AG04449 (cell line): ENCODE results near the gene SLC46A1.

Experiments
- CTCF ChIA-PET: fragments of 350-600 bp; formaldehyde crosslinking; extraction: SDS; loops from one replicate; lab custom pipeline; 2021; ENCODE audit warnings: antibody characterized with exemption; lab: Yijun Ruan, JAX
- POLR2A ChIA-PET: fragments of 400-600, 350-600 bp; formaldehyde crosslinking; extraction: SDS; loops from one replicate; lab custom pipeline; 2020; ENCODE audit warnings: antibody characterized with exemption, inconsistent platforms; lab: Yijun Ruan, JAX
- DNase-seq: peaks from one replicate; pipeline ENCODE4 v3.0.0-alpha.2; 2010; ENCODE audit warnings: low read depth, low spot score
- H3K4me3 ChIP-seq: 2 replicates; pipeline ENCODE4 v1.5.1; 2011; ENCODE audit warnings: low read depth, mild to moderate bottlenecking, control low read depth, low read length
- CTCF ChIP-seq: IDR thresholded peaks from one replicate; pipeline ENCODE4 v1.5.1; 2011; ENCODE audit warnings: mild to moderate bottlenecking, moderate library complexity, low read length, control low read depth, inconsistent platforms; ENCODE audit not compliant: insufficient read depth; ENCODE audit errors: missing control alignments

The SLC46A1 gene

DNA sequence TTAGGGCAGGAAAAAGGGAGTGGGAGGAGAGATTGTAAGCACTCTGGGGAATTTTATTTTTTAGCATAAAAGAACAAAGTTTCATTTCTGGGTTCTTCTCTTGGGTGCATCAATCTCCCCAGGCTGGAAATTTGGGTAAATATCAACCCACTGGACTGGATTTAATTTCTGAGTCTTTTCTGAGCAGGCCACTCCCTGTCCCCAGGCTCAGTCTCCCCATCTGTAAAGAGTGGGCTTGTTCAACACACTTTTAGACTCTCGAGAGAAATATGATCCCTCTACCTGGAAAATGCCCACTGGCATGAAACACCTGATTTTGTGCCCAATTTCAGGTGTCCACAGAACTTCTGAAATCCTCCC, 35.3 kb downstream of the SLC46A1 start:
- POLR2A ChIA-PET = interaction anchor here (0.8 to 2.5 kb wide), 2 partner anchors 13 to 36 kb away, joined by 5 to 15 read pairs; partner anchors contain the start of genes IFT20, POLDIP2 and TNFAIP1
- H3K4me3 ChIP-seq = peak overlapping the region; percentile 6
- DNase-seq = no peak
- CTCF ChIA-PET = interaction anchor here (0.8 to 1.2 kb wide), 3 partner anchors 12 to 26 kb away, joined by 3 to 4 read pairs (median 3); no protein-coding TSS in a partner anchor
- no peak for TF ChIP-seq CTCF

DNA sequence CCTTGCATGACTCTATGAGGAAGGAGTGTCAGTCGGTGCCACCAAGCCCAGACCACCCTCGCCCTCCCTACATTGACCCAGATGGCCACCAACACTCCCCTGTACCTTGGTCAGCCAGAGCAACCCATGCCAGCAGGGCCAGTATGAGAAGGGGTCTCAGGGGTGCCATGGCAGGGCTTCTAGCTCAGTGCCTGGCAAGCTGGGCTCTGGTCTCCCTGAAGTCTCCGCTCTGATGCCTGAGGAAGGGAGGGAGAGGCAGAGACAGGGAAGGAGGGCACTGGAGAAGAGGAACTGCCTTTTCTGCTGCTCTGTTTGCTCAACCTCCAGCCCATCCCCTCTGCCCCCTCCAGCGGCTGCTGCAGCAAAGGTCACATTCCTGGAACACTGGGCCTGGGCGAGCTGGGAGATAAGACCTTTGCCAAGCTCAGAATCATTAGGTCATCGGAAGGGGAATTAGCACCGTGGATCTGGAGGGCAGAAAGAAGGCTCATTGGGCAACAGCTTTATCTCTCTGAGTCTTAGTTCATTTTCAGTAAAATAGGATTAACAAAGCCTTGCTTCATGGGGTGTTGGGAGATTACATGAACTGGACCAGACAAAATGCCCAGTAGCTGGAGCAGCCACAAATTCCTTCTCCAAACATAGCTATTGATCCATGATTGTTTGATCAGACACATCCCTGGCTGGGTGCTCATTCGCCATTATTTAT, 35.8 kb downstream of the SLC46A1 start, which contains the start of gene VTN:
TSS of gene VTN (minus strand) at position 273 of the 709 bp plus-strand sequence. CDS start at position 169, 104 bp downstream.
- no peak for TF ChIP-seq CTCF
- H3K4me3 ChIP-seq = peak within 1 kb of the TSS; percentile 6
- ChIA-PET CTCF (interaction anchor here (0.8 to 1.2 kb wide), 3 partner anchors 12 to 25 kb away, joined by 3 to 4 read pairs (median 3); no protein-coding TSS in a partner anchor), POLR2A (interaction anchor here (0.8 to 2.5 kb wide), 2 partner anchors 13 to 35 kb away, joined by 5 to 15 read pairs; partner anchors contain the start of genes IFT20, POLDIP2 and TNFAIP1)
- no peak for DNase-seq

DNA sequence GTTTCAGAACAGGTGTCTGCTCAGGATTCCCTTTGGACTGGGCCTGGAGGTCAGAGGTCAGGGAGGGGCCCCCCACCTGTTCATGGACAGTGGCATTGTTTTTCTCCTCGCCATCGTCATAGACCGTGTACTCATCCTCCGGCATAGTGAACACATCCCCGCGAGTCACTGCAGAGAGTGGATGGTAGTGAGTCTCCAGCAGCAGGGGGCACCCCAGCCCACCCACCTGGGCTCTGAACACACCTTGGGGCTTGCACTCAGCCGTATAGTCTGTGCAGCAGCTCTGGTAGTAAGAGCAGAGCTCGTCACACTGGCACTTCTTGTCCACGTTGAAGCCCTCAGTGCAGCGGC, 36.4 kb downstream of the SLC46A1 start:
- no peak for DNase-seq
- H3K4me3 ChIP-seq = no peak overlapping the region
- no peak for TF ChIP-seq CTCF
- ChIA-PET POLR2A (interaction anchor here (2.5 kb wide), 1 partner anchor 12 kb away, joined by 15 read pairs; the partner anchor contains the start of gene POLDIP2), CTCF (interaction anchor here (1.2 kb wide), 1 partner anchor 14 kb away, joined by 4 read pairs; no protein-coding TSS in a partner anchor)

DNA sequence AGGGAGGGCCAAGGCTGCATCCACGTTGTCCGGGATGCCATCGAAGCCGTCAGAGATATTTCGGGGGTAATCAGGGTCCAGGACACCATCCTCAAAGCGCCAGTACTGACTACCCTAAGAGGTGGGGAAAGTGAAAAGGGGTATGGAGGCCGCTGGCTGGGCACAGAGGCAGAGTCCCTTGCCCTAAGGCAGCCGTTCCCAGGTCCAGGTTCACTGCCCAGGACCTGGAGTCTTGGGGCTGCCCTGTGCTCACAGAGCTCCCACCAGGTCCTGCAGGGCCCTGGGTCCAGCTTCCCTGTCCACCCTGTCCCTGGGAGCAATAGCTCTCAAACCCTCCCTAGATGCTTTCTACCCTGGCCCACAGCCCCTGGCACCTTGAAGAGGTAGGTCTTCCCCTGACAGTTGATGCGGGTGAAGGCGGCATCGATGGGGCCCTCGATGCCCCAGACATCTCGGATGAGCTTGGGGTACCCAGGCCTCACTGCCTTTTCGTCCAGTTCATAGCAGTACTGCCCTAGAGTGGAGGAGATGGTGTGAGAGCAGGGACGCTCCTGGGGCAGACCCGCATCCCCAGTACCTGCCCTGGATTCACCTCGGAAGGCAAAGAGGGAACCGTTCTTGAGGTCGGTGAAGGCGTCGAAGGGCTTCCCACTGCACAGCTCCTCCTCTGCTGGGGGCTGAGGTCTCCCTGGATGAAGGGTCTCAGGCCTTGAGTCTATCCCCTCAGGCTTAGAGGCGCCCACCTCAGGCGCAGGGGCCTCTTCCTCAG, 36.9 kb downstream of the SLC46A1 start:
- H3K4me3 ChIP-seq = no peak overlapping the region
- TF ChIP-seq CTCF = no peak
- no peak for DNase-seq
- CTCF ChIA-PET = no interaction called here
- POLR2A ChIA-PET = no interaction called here

GRCh38 chr17:28368306-28368831, 37.6 kb downstream of the SLC46A1 start:
- no peak for DNase-seq
- ChIA-PET CTCF (no interaction called here), POLR2A (interaction anchor here (2.5 kb wide), 1 partner anchor 11 kb away, joined by 14 read pairs; the partner anchor contains the start of gene POLDIP2)

More at GRCh38 chr17:28368306-28368831, 37.6 kb downstream of the SLC46A1 start:
- no peak for TF ChIP-seq CTCF
- no peak overlapping the region for H3K4me3 ChIP-seq
